ENCODE data around the gene ADH5. TPM values are rescaled to one million over a fixed set of nuclear protein-coding genes. Genes with fewer than 3 reads are reported as not detected.

ADH5 gene
- total and polyA plus RNA-seq, 2 of the 8 experiments (the other 6 are each of a cell fraction or from before 2014, with no cell fraction given), result 223 to 327 TPM

DNA sequence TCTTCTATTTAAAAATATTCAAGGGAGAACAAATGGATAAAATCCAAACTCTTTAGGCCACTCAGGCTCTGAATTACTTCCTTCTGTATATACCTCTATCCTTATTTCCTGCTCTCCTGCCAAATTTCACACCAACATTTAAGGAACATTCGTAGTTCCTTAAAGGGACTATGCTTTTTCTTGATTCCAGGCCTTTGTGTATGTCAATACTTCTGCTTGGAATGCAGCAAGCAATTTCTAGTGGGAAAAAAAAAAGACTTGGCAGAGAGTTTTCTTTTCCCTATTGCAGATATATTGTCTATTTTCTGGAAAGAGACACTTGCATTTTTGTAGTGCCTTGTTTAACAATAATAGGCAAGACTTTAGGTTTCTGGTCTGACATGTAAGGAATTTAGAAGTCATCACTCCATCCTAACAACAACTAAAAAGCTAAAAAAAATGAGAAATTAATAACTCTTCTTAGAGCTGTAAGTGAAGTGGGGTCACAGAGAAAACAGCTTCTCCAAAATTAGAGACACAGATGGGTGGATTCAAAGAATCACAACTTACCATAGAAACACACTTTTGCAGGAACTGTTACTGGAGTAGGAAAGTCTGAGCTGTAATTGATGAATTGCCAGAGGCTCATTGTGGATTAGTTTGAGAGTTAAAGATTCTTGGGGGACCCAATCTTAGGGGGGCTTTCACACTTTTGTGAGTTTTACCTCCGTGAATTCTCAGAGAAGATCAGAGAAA lies 2.1 kb upstream of the ADH5 start:
- WGBS, 2 experiments (ENCODE audit: extremely low coverage in 1 of 2, insufficient coverage in 1 of 2, insufficient read length in 1 of 2, insufficient replicate concordance in 2 of 2, low coverage in 1 of 2, low lambda C conversion rate in 2 of 2, missing lambda C conversion rate in 1 of 2), result 79% methylated on average over 2 of the region's 2 CpGs; no CpG with 5 or more reads in 1 of the 2 experiments
- Histone ChIP-seq H2BK5ac (ENCODE audit: low read depth, low read length) (no peak overlapping the region), H3K79me2 (ENCODE audit: control insufficient read depth in 1 of 2, insufficient read depth in 2 of 2, low read length in 2 of 2) (peaks cover 3 to 42% of the 10 kb centered on the region in 2 experiments; a peak in 3 of 4 replicates), H3K27ac (ENCODE audit: low read depth, low read length) (no peak overlapping the region), H3K36me3 (ENCODE audit: control insufficient read depth in 2 of 4, insufficient read depth in 4 of 4, low read length in 3 of 4) (peaks cover 0 to 2% (median under 1%) of the 10 kb centered on the region in 4 experiments; a peak in 2 of 8 replicates), H3K23me2 (ENCODE audit: low read depth, low read length) (peaks cover 7% of the 10 kb centered on the region), H3K9me3 (ENCODE audit: insufficient read depth in 2 of 2, low read depth in 1 of 2, low read length in 1 of 2) (no peaks in the 10 kb centered on the region), H2BK120ac (replicated peaks; ENCODE audit: low read depth, low read length) (no peak overlapping the region), H3K4me2 (ENCODE audit: insufficient read depth in 1 of 2, low read depth in 2 of 2, low read length in 2 of 2) (peak overlapping the region; percentile 78 to 79; a peak in 2 of 4 replicates), H2BK15ac (ENCODE audit: low read length) (no peak overlapping the region), H4K20me1 (replicated peaks in 1 of 2; ENCODE audit: control insufficient read depth in 1 of 2, insufficient read depth in 2 of 2, low read length in 2 of 2) (no peaks in the 10 kb centered on the region), H4K91ac (replicated peaks; ENCODE audit: insufficient read length, low read length) (no peak overlapping the region), H3K79me1 (ENCODE audit: low read depth, low read length) (no peaks in the 10 kb centered on the region; the same call in 1 of the 2 replicates), H3K18ac (ENCODE audit: extremely low read depth, low read length) (no peak overlapping the region), H4K8ac (ENCODE audit: extremely low read depth, insufficient read depth, low read length) (no peak overlapping the region), H2AFZ (ENCODE audit: low read length) (no peak overlapping the region), H3K14ac (ENCODE audit: insufficient read length) (no peak overlapping the region), H3K9ac (replicated peaks in 1 of 4; ENCODE audit: extremely low read depth in 1 of 4, low read depth in 3 of 4, low read length in 3 of 4) (no peak overlapping the region), H3K4ac (replicated peaks; ENCODE audit: insufficient read length, low read depth, low read length) (no peak overlapping the region), H3K23ac (ENCODE audit: insufficient read length) (no peak overlapping the region), H4K5ac (ENCODE audit: insufficient read length, low read depth, low read length) (no peak overlapping the region), H2AK5ac (ENCODE audit: low read depth, low read length) (no peak overlapping the region), H3K56ac (replicated peaks; ENCODE audit: insufficient read length, low read depth, low read length) (no peak overlapping the region), H3K4me3 (ENCODE audit: extremely low read depth in 1 of 4, insufficient read depth in 2 of 4, low read depth in 3 of 4, low read length in 4 of 4) (peak overlapping the region in 1 of 4 experiments; percentile 3; a peak in 1 of 8 replicates), H2BK20ac (ENCODE audit: low read length) (no peak overlapping the region), H2BK12ac (ENCODE audit: low read depth, low read length) (no peak overlapping the region), H3K4me1 (replicated peaks in 1 of 4; ENCODE audit: control insufficient read depth in 3 of 4, insufficient read depth in 4 of 4, low read length in 3 of 4) (peaks cover 0 to 4% (median 1%) of the 10 kb centered on the region in 4 experiments; a peak in 1 of 7 replicates), H3K27me3 (replicated peaks in 1 of 4; ENCODE audit: control insufficient read depth in 3 of 4, extremely low read depth in 1 of 4, insufficient read depth in 3 of 4, low read length in 3 of 4) (no peaks in the 10 kb centered on the region)
- CTCF ChIA-PET (ENCODE audit: partially characterized antibody), result interaction anchor here (0.7 to 0.9 kb wide), 2 partner anchors 27 to 231 kb away, joined by 3 read pairs; no protein-coding TSS in a partner anchor
- POLR2A ChIA-PET (ENCODE audit: partially characterized antibody), result interaction anchor here (0.7 to 1.0 kb wide), 3 partner anchors 30 to 350 kb away, joined by 3 to 4 read pairs (median 3); no protein-coding TSS in a partner anchor
- FAIRE-seq (no peak), DNase-seq (ENCODE audit: low read depth in 1 of 2, low spot score in 2 of 2) (no peak)
- TF ChIP-seq KDM4A (IDR thresholded peaks at IDR 0.05; ENCODE audit: low read depth, low read length, severe bottlenecking) (no peak), EZH2 (IDR thresholded peaks at IDR 0.05; ENCODE audit: low read depth, low read length, severe bottlenecking) (no peak), ZNF274 (IDR thresholded peaks at IDR 0.05; ENCODE audit: borderline replicate concordance, extremely low read depth, low read length) (no peak), POU5F1 (IDR thresholded peaks at IDR 0.05; ENCODE audit: low read depth, low read length) (no peak)
- TF ChIP-seq, protein P1, sequence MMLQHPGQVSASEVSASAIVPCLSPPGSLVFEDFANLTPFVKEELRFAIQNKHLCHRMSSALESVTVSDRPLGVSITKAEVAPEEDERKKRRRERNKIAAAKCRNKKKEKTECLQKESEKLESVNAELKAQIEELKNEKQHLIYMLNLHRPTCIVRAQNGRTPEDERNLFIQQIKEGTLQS (IDR thresholded peaks at IDR 0.05; ENCODE audit: insufficient read depth, low read depth, low read length), result no peak
